ENCODE data around the gene EHHADH. TPM values are rescaled to one million over a fixed set of nuclear protein-coding genes. Genes with fewer than 3 reads are reported as not detected.
A peak's percentile ranks its signal among the peaks of the same experiment; 100 is the strongest.

Gene EHHADH
- total RNA-seq, 2 donors from 2014 or later = 4.0 to 17.9 TPM

- Histone ChIP-seq H3K36me3 (no peaks in the 10 kb centered on the region), H3K4me3 (peak overlapping the region in 1 of 2 donors; percentile 48), H3K4me1 (replicated peaks) (no peaks in the 10 kb centered on the region), H3K27me3 (replicated peaks; ENCODE audit: insufficient read depth) (no peaks in the 10 kb centered on the region), H3K27ac (peak overlapping the region; percentile 74 to 81), H3K9me3 (no peaks in the 10 kb centered on the region)
- 53% methylated on average over 8 of the region's 8 CpGs for WGBS
- intact Hi-C loops (cut with DNase I) = loop anchor here (5.0 kb wide), 1 partner anchor 69 kb away; no protein-coding TSS in a partner anchor
- DNase-seq (ENCODE audit: low spot score) = no peak
- TF ChIP-seq POLR2A (IDR thresholded peaks at IDR 0.05) = no peak
- TF ChIP-seq CTCF (IDR thresholded peaks at IDR 0.05) = no peak
- no peak for TF ChIP-seq POLR2AphosphoS5 (IDR thresholded peaks at IDR 0.05)
Observed at GRCh38 chr3:185151101-185151963, 102.5 kb downstream of the EHHADH start.

GRCh38 chr3:185150561-185150960 lies 103.3 kb downstream of the EHHADH start:
- Histone ChIP-seq H3K27me3 (replicated peaks; ENCODE audit: insufficient read depth) (no peaks in the 10 kb centered on the region), H3K4me1 (replicated peaks) (no peaks in the 10 kb centered on the region), H3K36me3 (no peaks in the 10 kb centered on the region), H3K27ac (peak overlapping the region; percentile 29 to 35), H3K4me3 (no peak overlapping the region), H3K9me3 (no peaks in the 10 kb centered on the region)
- 71% methylated on average over 1 of the region's 1 CpG for WGBS
- TF ChIP-seq POLR2A (IDR thresholded peaks at IDR 0.05) = no peak
- TF ChIP-seq CTCF (IDR thresholded peaks at IDR 0.05) = no peak
- TF ChIP-seq POLR2AphosphoS5 (IDR thresholded peaks at IDR 0.05) = no peak
- intact Hi-C loops (cut with DNase I) = loop anchor here (5.0 kb wide), 1 partner anchor 68 kb away; no protein-coding TSS in a partner anchor
- DNase-seq (ENCODE audit: low spot score) = no peak

GRCh38 chr3:185149591-185149990 lies 104.3 kb downstream of the EHHADH start:
- no peak for DNase-seq (ENCODE audit: low spot score)
- Histone ChIP-seq H3K36me3 (no peaks in the 10 kb centered on the region), H3K27me3 (replicated peaks; ENCODE audit: insufficient read depth) (no peaks in the 10 kb centered on the region), H3K27ac (no peak overlapping the region), H3K4me3 (no peak overlapping the region), H3K4me1 (replicated peaks) (no peaks in the 10 kb centered on the region), H3K9me3 (no peaks in the 10 kb centered on the region)
- intact Hi-C loops (cut with DNase I) = no loop called here
- 23% methylated on average over 3 of the region's 3 CpGs for WGBS
- TF ChIP-seq CTCF (IDR thresholded peaks at IDR 0.05) = no peak
- TF ChIP-seq POLR2AphosphoS5 (IDR thresholded peaks at IDR 0.05) = no peak
- TF ChIP-seq POLR2A (IDR thresholded peaks at IDR 0.05) = no peak

- Histone ChIP-seq H3K27ac (no peak overlapping the region), H3K27me3 (replicated peaks; ENCODE audit: insufficient read depth) (no peaks in the 10 kb centered on the region), H3K4me1 (replicated peaks) (no peaks in the 10 kb centered on the region), H3K9me3 (no peaks in the 10 kb centered on the region), H3K36me3 (no peaks in the 10 kb centered on the region), H3K4me3 (no peak overlapping the region)
- WGBS = 81% methylated on average over 6 of the region's 6 CpGs
- TF ChIP-seq CTCF (IDR thresholded peaks at IDR 0.05) (no peak), POLR2A (IDR thresholded peaks at IDR 0.05) (no peak), POLR2AphosphoS5 (IDR thresholded peaks at IDR 0.05) (no peak)
- intact Hi-C loops (cut with DNase I) = no loop called here
- DNase-seq (ENCODE audit: low spot score) = no peak
Observed at GRCh38 chr3:185145511-185145910, 108.3 kb downstream of the EHHADH start.

- H3K4me1 ChIP-seq (replicated peaks) = no peaks in the 10 kb centered on the region
- 76% methylated on average over 3 of the region's 3 CpGs for WGBS
- H3K9me3 ChIP-seq = no peaks in the 10 kb centered on the region
- H3K27me3 ChIP-seq (replicated peaks; ENCODE audit: insufficient read depth) = no peaks in the 10 kb centered on the region
- DNase-seq (ENCODE audit: low spot score) = no peak
- H3K36me3 ChIP-seq = no peaks in the 10 kb centered on the region
- H3K27ac ChIP-seq = no peak overlapping the region
- intact Hi-C loops (cut with DNase I) = no loop called here
- TF ChIP-seq POLR2AphosphoS5 (IDR thresholded peaks at IDR 0.05) = no peak
- no peak for TF ChIP-seq POLR2A (IDR thresholded peaks at IDR 0.05)
- no peak for TF ChIP-seq CTCF (IDR thresholded peaks at IDR 0.05)
- H3K4me3 ChIP-seq = no peak overlapping the region
Observed at GRCh38 chr3:185144784-185145183, 109.1 kb downstream of the EHHADH start.
